HepG2 (cell line): ENCODE data around the gene ZBTB7C.

ENCODE experiments used
- GABPA ChIP-seq, 2 experiments: IDR thresholded peaks; 2 replicates each; pipeline ENCODE4 v1.6.1; 2011 to 2016; ENCODE audit warnings: low read depth in 2 of 2, low read length in 1 of 2, missing biosample characterization in 1 of 2, missing genetic modification characterization in 1 of 2
- HES4 ChIP-seq: sonication (generic); formaldehyde crosslinking; IDR thresholded peaks from 2 replicates; pipeline ENCODE4 v1.9.0; 2021; ENCODE audit warnings: mild to moderate bottlenecking, missing genetic modification reagents, borderline replicate concordance
- MTA3 ChIP-seq: sonication (generic); formaldehyde crosslinking; IDR thresholded peaks from 2 replicates; pipeline ENCODE4 v1.4.0; 2020; ENCODE audit warnings: missing genetic modification reagents
- POLR2A ChIP-seq, 2 experiments: IDR thresholded peaks; 2 replicates each; pipeline ENCODE4 v1.6.1; 2011; ENCODE audit warnings: low read depth in 2 of 2, low read length in 2 of 2, mild to moderate bottlenecking in 1 of 2, moderate library complexity in 1 of 2; ENCODE audit not compliant: insufficient read depth in 1 of 2
- REST ChIP-seq, 2 experiments: IDR thresholded peaks; 2 replicates each; pipeline ENCODE4 v1.6.1; 2011 to 2012; ENCODE audit warnings: low read length in 2 of 2, borderline replicate concordance in 1 of 2, low read depth in 1 of 2, mild to moderate bottlenecking in 1 of 2, moderate library complexity in 1 of 2
- TF ChIP-seq, protein P1 (sequence below): sonication (generic); formaldehyde crosslinking; IDR thresholded peaks from 2 replicates; pipeline ENCODE4 v1.5.0; 2020; ENCODE audit warnings: mild to moderate bottlenecking, missing genetic modification reagents, moderate library complexity
- TF ChIP-seq, protein P2 (sequence below), 2 experiments: fragments of 450-650 bp in 1 of 2; sonication (generic) in 1 of 2; formaldehyde crosslinking; IDR thresholded peaks; 2 replicates each; pipeline versions ENCODE4 v1.5.0 to v1.8.0; 2020 to 2022; ENCODE audit warnings: mild to moderate bottlenecking in 1 of 2, missing genetic modification reagents in 1 of 2

DNA sequence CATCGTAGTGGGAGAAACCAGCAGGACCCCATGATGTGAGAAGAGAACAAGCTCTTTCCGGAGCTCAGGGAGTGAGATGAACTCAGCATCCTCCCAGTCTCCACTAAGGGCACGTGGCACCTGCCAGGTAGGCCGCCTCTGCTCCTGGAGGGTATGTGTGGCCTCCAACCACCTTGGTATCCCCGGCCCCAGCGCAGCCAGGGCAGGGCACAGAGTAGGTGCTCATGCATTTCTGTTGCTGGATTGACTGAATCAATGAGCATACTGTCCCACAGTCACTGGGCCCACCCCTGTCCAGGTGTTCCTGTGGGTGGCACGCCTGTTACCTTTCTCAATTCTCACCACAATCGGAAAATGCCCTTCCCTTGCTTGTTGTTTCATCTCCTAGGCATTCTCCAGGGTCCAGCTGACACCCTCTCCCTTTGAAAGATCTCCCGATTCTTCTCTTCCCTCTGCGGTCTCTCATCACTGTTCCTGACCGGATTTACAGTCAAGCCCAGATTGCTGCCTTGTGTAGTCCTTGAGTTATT lies 340.2 kb downstream of the ZBTB7C start:
- TF ChIP-seq GABPA (IDR thresholded peaks at IDR 0.05; ENCODE audit: low read depth, low read length) = no peak
- no peak for TF ChIP-seq GABPA (CRISPR knock-in tag; IDR thresholded peaks at IDR 0.05; ENCODE audit: low read depth)
- TF ChIP-seq REST (IDR thresholded peaks at IDR 0.05; ENCODE audit: borderline replicate concordance in 1 of 2, low read depth in 1 of 2, low read length in 2 of 2) = no peak
- TF ChIP-seq, protein P1, sequence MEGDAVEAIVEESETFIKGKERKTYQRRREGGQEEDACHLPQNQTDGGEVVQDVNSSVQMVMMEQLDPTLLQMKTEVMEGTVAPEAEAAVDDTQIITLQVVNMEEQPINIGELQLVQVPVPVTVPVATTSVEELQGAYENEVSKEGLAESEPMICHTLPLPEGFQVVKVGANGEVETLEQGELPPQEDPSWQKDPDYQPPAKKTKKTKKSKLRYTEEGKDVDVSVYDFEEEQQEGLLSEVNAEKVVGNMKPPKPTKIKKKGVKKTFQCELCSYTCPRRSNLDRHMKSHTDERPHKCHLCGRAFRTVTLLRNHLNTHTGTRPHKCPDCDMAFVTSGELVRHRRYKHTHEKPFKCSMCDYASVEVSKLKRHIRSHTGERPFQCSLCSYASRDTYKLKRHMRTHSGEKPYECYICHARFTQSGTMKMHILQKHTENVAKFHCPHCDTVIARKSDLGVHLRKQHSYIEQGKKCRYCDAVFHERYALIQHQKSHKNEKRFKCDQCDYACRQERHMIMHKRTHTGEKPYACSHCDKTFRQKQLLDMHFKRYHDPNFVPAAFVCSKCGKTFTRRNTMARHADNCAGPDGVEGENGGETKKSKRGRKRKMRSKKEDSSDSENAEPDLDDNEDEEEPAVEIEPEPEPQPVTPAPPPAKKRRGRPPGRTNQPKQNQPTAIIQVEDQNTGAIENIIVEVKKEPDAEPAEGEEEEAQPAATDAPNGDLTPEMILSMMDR (CRISPR knock-in tag) = no peak
- TF ChIP-seq, protein P2, sequence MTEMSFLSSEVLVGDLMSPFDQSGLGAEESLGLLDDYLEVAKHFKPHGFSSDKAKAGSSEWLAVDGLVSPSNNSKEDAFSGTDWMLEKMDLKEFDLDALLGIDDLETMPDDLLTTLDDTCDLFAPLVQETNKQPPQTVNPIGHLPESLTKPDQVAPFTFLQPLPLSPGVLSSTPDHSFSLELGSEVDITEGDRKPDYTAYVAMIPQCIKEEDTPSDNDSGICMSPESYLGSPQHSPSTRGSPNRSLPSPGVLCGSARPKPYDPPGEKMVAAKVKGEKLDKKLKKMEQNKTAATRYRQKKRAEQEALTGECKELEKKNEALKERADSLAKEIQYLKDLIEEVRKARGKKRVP (CRISPR knock-in tag; IDR thresholded peaks at IDR 0.05) = no peak
- no peak for TF ChIP-seq MTA3
- no peak for TF ChIP-seq HES4 (CRISPR knock-in tag)
- TF ChIP-seq POLR2A (IDR thresholded peaks at IDR 0.05; ENCODE audit: insufficient read depth in 1 of 2, low read depth in 2 of 2, low read length in 2 of 2) = no peak
